Fibroblast of skin of back (primary cell): ENCODE data around the gene ACAP2.
"Not testable (repeated sequence)": the region's sequence is repeated elsewhere in the genome, so short reads cannot be mapped to it uniquely, and the experiment has no call there.

Experiments
- DNase-seq: peaks from one replicate; pipeline ENCODE4 v3.0.0-alpha.2; 2013

ACAP2 gene

GRCh38 chr3:195386739-195387138 is 56.1 kb downstream of the ACAP2 start:
- DNase-seq: no peak

GRCh38 chr3:195385526-195385925 is 57.3 kb downstream of the ACAP2 start:
- peak; percentile 24 for DNase-seq

DNA sequence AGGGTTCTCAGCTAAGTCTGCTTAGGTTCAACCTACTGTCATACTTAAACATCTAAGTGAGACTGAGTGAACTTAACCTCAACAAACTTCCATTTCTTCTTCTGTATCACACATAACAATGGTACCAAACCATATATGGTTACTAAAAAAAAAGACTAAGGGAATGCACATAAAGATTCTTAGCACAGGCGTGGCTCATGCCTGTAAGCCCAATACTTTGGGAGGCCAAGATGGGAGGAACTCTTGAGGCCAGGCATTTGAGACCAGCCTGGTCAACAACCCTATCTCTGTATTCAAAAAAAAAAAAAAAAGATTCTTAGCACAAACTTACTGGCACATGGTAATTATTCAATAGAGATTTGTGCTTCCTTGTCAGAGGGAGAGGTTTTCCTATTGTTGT is 57.9 kb downstream of the ACAP2 start:
- peak; percentile 8 for DNase-seq

GRCh38 chr3:195372220-195372619 is 70.6 kb downstream of the ACAP2 start:
- DNase-seq: no peak

GRCh38 chr3:195366200-195366925 is 76.5 kb downstream of the ACAP2 start:
- DNase-seq: peak; percentile 32

DNA sequence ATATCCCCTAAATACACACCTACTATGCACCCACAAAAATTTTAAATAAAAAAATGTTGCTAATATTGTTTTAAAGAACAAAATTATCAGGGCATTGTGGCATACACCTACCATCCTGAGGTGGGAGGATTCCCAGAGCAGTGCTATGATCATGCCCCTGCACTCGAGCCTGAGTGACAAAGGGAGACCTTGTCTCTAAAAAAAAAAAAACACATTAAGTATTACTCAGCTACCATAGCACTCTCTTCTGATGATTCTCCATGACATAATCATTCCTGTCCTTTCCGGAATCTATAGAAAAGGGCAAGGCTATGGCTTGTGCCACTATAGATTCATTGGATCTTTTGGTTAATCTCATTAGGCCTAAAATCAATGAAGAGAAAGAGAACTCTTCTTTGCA is 77.4 kb downstream of the ACAP2 start:
- DNase-seq: no peak

- not testable (repeated sequence) for DNase-seq
Observed at GRCh38 chr3:195357797-195358196, 85.0 kb downstream of the ACAP2 start.

- no peak for DNase-seq
Observed at GRCh38 chr3:195356151-195357086, 86.4 kb downstream of the ACAP2 start.

DNA sequence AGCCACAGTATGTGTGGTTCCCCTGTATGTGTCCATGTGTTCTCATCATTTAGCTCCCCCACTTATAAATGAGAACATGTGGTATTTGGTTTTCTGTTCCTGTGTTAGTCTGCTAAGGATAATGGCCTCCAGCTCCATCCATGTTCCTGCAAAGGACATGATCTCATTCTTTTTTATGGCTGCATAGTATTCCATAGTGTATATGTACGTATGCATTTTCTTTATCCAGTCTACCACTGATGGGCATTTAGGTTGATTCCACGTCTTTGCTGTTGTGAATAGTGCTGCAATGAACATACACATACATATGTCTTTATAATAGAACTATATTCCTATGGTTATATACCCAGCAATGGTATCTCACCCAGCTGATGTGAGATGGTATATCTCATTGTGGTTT is 88.8 kb downstream of the ACAP2 start:
- DNase-seq: not testable (repeated sequence)

DNA sequence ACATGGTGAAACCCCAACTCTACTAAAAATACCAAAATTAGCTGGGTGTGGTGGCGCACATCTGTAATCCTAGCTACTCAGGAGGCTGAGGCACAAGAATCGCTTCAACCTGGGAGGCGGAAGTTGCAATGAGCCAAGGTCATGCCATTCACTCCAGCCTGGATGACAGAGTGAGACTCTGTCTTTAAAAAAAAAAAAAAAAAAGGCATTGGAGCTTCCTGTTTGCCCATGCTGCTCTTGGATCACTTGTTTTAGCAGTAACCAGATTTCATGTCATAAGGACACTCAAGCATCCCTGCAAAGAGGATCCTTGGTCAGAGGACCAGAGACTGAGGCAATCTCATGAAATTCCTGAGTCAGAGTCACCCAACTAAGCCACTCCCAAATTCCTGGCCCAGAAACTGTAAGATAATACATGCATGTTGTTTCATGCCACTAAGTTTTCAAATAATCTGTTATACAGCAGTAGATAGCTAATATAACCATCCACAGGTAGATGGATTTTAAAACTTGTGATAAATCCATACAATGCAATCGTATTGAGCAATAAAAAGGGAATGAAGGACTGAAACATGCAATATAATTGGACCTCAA is 89.8 kb downstream of the ACAP2 start:
- DNase-seq: peak; percentile 91

GRCh38 chr3:195348426-195349115 is 94.2 kb downstream of the ACAP2 start:
- DNase-seq: no peak

- DNase-seq: no peak
Observed at GRCh38 chr3:195337747-195338146, 105.1 kb downstream of the ACAP2 start.

DNA sequence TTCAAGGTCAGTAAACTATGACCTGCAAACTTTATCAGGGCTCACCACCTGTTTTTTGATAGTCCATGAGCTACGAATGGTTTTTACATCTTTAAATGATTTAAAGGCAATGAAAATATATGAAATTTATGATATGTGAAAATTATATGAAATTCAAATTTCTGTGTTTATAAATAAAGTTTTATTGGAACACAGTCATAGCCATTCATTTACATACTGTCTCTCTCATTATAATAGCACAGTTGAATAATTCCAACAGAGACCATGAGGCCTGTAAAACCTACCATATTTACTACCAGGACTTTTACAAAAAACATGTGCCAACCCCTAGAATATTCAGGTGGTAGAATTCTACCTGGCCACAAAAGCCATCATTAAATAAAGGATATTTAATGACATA is 107.9 kb downstream of the ACAP2 start:
- DNase-seq: no peak

DNA sequence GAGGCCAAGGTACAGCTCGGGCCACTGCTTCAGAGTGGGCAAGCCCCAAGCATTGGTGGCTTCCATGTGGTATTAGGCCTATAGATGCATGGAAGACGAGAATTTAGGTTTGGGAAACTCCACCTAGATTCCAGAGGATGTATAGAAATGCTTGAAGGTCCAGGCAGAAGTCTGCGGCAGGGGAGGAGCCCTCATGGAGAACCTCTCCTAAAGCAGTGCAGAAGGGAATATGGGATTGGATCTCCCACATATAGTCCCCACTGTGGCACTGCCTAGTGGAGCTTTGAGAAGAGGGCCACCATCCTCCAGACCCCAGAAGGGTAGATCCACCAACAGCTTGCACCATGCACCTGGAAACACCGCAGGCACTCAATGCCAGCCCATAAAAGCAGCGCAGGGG is 123.8 kb downstream of the ACAP2 start:
- DNase-seq: no peak

- no peak for DNase-seq
Observed at GRCh38 chr3:195312714-195313113, 130.1 kb downstream of the ACAP2 start.

DNA sequence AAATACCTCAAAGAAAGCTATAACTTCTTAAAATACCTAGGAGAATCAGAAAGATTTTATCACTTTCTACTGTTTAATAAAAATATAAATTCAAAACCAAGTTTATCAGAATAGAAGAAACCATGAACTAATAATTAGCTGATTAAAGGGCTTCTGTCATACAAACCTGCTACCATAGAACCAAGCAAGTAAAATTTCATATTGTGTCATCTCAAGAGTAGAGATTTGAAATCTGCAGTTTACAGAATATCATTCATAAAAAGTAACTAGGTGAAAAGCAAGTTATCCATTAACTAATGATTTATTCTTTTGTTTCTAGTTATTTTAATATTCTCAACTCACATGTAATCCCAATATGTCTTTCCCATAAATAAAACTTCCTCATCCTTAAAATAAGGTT is 135.1 kb downstream of the ACAP2 start:
- DNase-seq: no peak

GRCh38 chr3:195306369-195306768 is 136.5 kb downstream of the ACAP2 start:
- DNase-seq: no peak

DNA sequence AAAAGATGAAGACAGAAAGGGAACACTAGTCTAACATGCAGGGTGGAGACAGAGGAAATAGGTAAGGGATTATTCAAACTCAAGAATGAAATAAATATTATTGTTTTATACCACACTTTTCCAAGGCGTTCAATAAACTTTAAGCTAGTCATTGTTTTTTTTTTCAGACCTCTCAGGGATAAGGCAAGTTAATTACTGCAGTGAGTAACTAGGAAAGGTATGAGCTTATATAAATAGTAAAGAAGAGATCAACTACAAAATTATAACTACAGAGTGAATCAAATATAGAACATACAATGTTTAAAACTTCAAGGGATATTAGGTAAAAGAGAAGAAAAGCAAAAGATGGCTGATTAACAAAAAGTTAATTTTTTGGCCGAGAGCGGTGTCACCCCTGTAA is 140.4 kb downstream of the ACAP2 start:
- peak; percentile 52 for DNase-seq

- DNase-seq: no peak
Observed at GRCh38 chr3:195297446-195297845, 145.4 kb downstream of the ACAP2 start.

DNA sequence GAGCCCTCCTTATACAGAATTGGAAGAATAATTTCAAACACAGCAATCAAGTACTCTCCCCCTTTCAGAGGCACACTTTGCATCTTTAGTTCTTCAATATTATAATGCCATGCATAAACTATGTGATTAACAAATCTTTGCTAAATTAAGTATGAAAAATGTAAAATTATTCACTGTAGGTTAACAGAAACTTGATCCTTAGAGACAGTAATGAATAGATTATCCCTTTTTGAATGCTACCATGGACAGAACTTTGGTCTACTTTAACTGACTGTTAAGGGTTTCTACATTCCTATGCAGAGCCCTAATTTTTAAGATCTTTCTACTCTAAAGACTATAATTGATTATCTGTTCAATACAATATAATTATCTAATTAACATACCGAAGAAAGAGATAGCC is 146.2 kb downstream of the ACAP2 start:
- no peak for DNase-seq

GRCh38 chr3:195291121-195291520 is 151.7 kb downstream of the ACAP2 start:
- DNase-seq: no peak

DNA sequence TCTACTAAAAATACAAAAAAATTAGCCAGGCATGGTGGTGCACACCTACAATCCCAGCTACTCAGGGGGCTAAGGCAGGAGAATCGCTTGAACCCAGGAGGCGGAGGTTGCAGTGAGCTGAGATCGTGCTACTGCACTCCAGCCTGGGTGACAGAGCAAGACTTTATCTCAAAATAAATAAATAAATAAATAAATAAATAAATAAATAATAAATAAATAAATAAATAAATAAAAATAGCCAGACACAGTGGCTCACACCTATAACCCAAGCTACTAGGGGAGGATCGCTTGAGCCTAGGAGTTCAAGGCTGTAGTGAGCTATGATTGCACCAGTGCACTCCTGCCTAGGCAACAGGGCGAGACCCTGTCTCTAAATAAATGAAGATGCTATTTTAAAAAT is 152.2 kb downstream of the ACAP2 start:
- not testable (repeated sequence) for DNase-seq
